Measurements from ENCODE around the gene NR2F6. TPM values are rescaled to one million over a fixed set of nuclear protein-coding genes. Genes with fewer than 3 reads are reported as not detected.

NR2F6 gene
- total RNA-seq, 3 donors from 2014 or later: 23.2 to 52.4 (median 34.7) TPM

DNA sequence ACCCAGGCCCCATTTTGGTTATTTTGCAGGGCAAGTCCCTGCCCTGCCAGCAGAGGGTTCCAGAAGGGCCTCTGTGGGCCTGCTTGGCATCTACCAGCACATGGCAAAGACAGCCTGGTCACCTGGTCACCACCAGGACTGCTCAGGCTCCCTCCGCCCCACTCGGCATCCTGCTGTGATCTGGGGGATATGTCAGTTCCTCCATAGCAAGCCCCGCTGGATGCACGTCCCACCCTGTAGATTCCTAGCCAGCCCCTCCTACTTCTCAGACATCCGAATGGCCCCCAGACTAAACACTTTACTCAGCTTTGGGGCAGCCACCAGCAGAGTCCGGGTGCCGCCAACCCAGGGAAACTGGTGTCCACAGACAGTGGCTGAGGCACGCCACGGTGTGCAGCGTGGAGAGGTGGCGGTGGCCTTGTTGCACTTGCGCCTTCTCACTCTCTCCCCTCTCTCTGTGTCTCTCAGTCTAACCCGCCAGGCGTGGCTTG is 62.4 kb downstream of the NR2F6 start:
- no peaks in the 10 kb centered on the region for H3K36me3 ChIP-seq
- H3K27me3 ChIP-seq: no peaks in the 10 kb centered on the region
- no peak overlapping the region for H3K27ac ChIP-seq
- DNase-seq (ENCODE audit: low spot score in 2 of 2): no peak
- intact Hi-C loops (cut with DNase I; ENCODE audit: low total_unique reads): no loop called here
- H3K4me1 ChIP-seq: no peaks in the 10 kb centered on the region
- H3K4me3 ChIP-seq: no peak overlapping the region
- H3K9me3 ChIP-seq: no peaks in the 10 kb centered on the region
- no peak for TF ChIP-seq POLR2AphosphoS5 (IDR thresholded peaks at IDR 0.05)
- TF ChIP-seq POLR2A (IDR thresholded peaks at IDR 0.05): no peak
- TF ChIP-seq, protein P1, sequence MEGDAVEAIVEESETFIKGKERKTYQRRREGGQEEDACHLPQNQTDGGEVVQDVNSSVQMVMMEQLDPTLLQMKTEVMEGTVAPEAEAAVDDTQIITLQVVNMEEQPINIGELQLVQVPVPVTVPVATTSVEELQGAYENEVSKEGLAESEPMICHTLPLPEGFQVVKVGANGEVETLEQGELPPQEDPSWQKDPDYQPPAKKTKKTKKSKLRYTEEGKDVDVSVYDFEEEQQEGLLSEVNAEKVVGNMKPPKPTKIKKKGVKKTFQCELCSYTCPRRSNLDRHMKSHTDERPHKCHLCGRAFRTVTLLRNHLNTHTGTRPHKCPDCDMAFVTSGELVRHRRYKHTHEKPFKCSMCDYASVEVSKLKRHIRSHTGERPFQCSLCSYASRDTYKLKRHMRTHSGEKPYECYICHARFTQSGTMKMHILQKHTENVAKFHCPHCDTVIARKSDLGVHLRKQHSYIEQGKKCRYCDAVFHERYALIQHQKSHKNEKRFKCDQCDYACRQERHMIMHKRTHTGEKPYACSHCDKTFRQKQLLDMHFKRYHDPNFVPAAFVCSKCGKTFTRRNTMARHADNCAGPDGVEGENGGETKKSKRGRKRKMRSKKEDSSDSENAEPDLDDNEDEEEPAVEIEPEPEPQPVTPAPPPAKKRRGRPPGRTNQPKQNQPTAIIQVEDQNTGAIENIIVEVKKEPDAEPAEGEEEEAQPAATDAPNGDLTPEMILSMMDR (IDR thresholded peaks at IDR 0.05): no peak

Other genes with a start within 250 kb of the NR2F6 start
- gene CPAMD8, start 219.1 kb downstream of the NR2F6 start, total RNA-seq: 10 to 100 TPM in 2 of 3 donors, 1 to 10 TPM in 1; 9.5 to 24.0 (median 20.2) TPM
- 1 to 10 TPM; 5.6 to 6.7 (median 5.8) TPM for gene HAUS8, start 170.5 kb downstream of the NR2F6 start, total RNA-seq
- gene MYO9B, start 170.1 kb downstream of the NR2F6 start, total RNA-seq: 10 to 100 TPM; 76.0 to 79.5 (median 77.4) TPM
- 10 to 100 TPM; 15.5 to 29.0 (median 27.5) TPM for gene USE1, start 30.6 kb downstream of the NR2F6 start, total RNA-seq
- gene OCEL1, start 19.7 kb downstream of the NR2F6 start, total RNA-seq: 10 to 100 TPM in 1 of 3 donors, 1 to 10 TPM in 2; 8.8 to 13.8 (median 9.4) TPM
- 1 to 10 TPM; 5.8 to 8.8 (median 7.0) TPM for gene USHBP1, start 18.8 kb upstream of the NR2F6 start, total RNA-seq
- gene BABAM1, start 21.5 kb upstream of the NR2F6 start, total RNA-seq: 10 to 100 TPM; 48.5 to 65.6 (median 54.1) TPM
- gene ANKLE1, start 36.0 kb upstream of the NR2F6 start, total RNA-seq: 1 to 10 TPM in 2 of 3 donors, under 1 TPM in 1; 0.96 to 1.6 (median 1.0) TPM
- 10 to 100 TPM in 2 of 3 donors, 1 to 10 TPM in 1; 6.7 to 14.4 (median 11.0) TPM for gene ABHD8, start 57.5 kb upstream of the NR2F6 start, total RNA-seq
- gene MRPL34, start 60.0 kb upstream of the NR2F6 start, total RNA-seq: 100 to 1,000 TPM in 1 of 3 donors, 10 to 100 TPM in 2; 88.5 to 139 (median 98.0) TPM
- gene DDA1, start 63.6 kb upstream of the NR2F6 start, total RNA-seq: 10 to 100 TPM in 2 of 3 donors, 1 to 10 TPM in 1; 9.2 to 18.7 (median 11.1) TPM
- 1 to 10 TPM; 5.1 to 7.2 (median 5.9) TPM for gene ANO8, start 88.9 kb upstream of the NR2F6 start, total RNA-seq
- gene GTPBP3, start 91.6 kb upstream of the NR2F6 start, total RNA-seq: 10 to 100 TPM; 15.5 to 22.6 (median 17.7) TPM
- 10 to 100 TPM; 19.9 to 68.8 (median 51.2) TPM for gene PLVAP, start 131.4 kb upstream of the NR2F6 start, total RNA-seq
- under 1 TPM in 2 of 3 donors, not detected in 1; 0.64 to 0.66 TPM for gene CCDC194, start 148.3 kb upstream of the NR2F6 start, total RNA-seq
- gene BST2, start 159.7 kb upstream of the NR2F6 start, total RNA-seq: 100 to 1,000 TPM in 2 of 3 donors, 10 to 100 TPM in 1; 90.1 to 131 (median 127) TPM
- gene MVB12A, start 174.1 kb upstream of the NR2F6 start, total RNA-seq: 10 to 100 TPM; 51.5 to 76.4 (median 74.1) TPM
- gene TMEM221, start 202.7 kb upstream of the NR2F6 start, total RNA-seq: under 1 TPM; 0.33 to 0.73 (median 0.64) TPM
- gene NXNL1, start 215.0 kb upstream of the NR2F6 start, total RNA-seq: under 1 TPM in 1 of 3 donors, not detected in 2; 0.64 TPM
- 10 to 100 TPM; 32.4 to 35.4 (median 34.8) TPM for gene SLC27A1, start 224.6 kb upstream of the NR2F6 start, total RNA-seq